ENCODE measurements around the gene NXPH2. TPM values are rescaled to one million over a fixed set of nuclear protein-coding genes. Genes with fewer than 3 reads are reported as not detected.

NXPH2 gene
- total and polyA plus RNA-seq, 11 donors = 0.91 TPM; not detected in 10

DNA sequence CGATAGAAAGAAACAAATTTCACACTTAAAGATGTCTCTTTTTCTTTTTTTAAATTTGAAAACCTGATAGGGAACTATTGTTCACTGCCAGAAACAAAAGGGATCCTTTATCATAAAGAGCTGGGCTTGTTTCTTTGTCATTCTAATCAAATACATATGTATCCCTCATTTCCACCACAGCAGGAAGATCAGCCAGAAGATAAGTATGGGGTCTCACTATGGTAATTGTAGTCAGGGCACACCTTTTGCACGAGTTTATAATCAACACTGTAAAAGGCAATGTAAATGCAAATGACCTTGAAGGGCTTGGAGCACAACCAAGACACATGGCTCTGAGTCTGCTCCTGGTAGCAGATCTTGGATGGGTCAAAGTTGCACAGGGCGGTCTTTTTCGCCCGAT lies 109.5 kb downstream of the NXPH2 start:
- 74 to 80% (median 78%) methylated on average over 5 of the region's 5 CpGs for WGBS, 4 donors
- no peaks in the 10 kb centered on the region for H3K36me3 ChIP-seq
- no peaks in the 10 kb centered on the region for H3K4me1 ChIP-seq
- H3K9me3 ChIP-seq = no peaks in the 10 kb centered on the region
- no peak overlapping the region for H3K4me3 ChIP-seq
- TF ChIP-seq POLR2A (IDR thresholded peaks at IDR 0.05) = no peak
- TF ChIP-seq, protein P1, sequence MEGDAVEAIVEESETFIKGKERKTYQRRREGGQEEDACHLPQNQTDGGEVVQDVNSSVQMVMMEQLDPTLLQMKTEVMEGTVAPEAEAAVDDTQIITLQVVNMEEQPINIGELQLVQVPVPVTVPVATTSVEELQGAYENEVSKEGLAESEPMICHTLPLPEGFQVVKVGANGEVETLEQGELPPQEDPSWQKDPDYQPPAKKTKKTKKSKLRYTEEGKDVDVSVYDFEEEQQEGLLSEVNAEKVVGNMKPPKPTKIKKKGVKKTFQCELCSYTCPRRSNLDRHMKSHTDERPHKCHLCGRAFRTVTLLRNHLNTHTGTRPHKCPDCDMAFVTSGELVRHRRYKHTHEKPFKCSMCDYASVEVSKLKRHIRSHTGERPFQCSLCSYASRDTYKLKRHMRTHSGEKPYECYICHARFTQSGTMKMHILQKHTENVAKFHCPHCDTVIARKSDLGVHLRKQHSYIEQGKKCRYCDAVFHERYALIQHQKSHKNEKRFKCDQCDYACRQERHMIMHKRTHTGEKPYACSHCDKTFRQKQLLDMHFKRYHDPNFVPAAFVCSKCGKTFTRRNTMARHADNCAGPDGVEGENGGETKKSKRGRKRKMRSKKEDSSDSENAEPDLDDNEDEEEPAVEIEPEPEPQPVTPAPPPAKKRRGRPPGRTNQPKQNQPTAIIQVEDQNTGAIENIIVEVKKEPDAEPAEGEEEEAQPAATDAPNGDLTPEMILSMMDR (IDR thresholded peaks at IDR 0.05) = no peak
- H3K27me3 ChIP-seq = no peaks in the 10 kb centered on the region
- intact Hi-C loops (cut with DNase I) = no loop called here
- DNase-seq = no peak
- no peak for ATAC-seq
- H3K27ac ChIP-seq = no peak overlapping the region

DNA sequence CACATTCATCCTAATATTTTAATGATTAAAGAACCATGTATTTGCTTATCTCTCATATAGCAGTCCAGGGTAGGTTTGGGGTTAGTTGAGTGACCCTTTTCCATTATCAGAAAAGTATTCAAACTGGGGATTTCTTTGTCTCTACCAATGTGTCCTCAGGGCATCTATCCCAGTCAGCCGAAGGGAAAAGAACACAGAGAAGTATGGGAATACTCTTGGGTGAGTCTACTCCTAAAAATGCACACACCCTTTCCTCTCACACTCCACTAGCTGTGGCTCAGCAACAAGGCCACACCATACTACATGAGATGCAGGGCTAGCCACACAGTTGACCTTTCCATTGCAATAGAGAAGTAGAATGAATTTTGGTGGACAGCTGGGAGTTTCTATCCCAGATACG lies 114.3 kb downstream of the NXPH2 start:
- no peaks in the 10 kb centered on the region for H3K9me3 ChIP-seq
- no peak for TF ChIP-seq POLR2A (IDR thresholded peaks at IDR 0.05)
- TF ChIP-seq, protein P1 (IDR thresholded peaks at IDR 0.05) = no peak
- H3K27me3 ChIP-seq = no peaks in the 10 kb centered on the region
- H3K4me1 ChIP-seq = no peaks in the 10 kb centered on the region
- no peak overlapping the region for H3K4me3 ChIP-seq
- WGBS, 4 donors = 82 to 90% (median 87%) methylated on average over 2 of the region's 2 CpGs
- H3K27ac ChIP-seq = no peak overlapping the region
- ATAC-seq = no peak
- intact Hi-C loops (cut with DNase I) = no loop called here
- DNase-seq = no peak
- no peaks in the 10 kb centered on the region for H3K36me3 ChIP-seq

DNA sequence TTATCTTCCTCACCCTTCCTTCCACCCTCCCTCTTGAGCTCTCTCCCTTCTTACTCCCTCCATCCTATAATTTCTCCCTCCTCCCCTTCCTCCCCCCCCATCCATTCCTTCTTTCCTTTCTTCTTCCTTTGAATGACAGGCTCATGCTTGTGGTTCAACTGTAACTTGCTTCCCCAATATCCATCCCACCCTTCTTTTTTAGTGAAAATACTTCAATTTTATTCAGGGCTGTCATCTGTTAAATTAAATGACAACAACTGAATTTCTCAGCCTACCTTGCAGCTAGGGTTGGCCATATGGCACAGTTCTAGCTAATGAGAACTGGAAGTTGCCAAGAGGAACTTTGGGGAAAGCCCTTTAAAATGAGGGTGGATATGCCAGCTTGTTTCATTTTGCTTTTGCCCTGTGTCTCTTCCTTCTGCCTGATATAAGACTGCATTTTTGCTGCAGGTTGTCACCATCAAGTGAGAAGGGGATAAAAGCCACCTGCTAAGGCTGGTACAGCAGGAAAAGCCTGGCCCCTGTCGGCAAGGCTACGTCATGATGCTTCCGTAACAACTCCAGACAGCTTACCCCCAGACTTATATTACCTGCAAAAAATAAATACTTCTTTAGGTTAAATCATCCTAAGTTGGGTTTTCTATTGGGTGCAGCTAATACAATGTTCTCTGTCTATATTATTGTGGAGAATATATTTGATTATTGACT lies 121.8 kb downstream of the NXPH2 start:
- Histone ChIP-seq H3K36me3 (no peaks in the 10 kb centered on the region), H3K27me3 (no peaks in the 10 kb centered on the region), H3K27ac (no peak overlapping the region), H3K9me3 (no peaks in the 10 kb centered on the region), H3K4me3 (no peak overlapping the region), H3K4me1 (no peaks in the 10 kb centered on the region)
- WGBS, 4 donors = 76 to 86% (median 84%) methylated on average over 3 of the region's 3 CpGs
- no peak for TF ChIP-seq POLR2A (IDR thresholded peaks at IDR 0.05)
- TF ChIP-seq, protein P1 (IDR thresholded peaks at IDR 0.05) = no peak
- no peak for ATAC-seq
- intact Hi-C loops (cut with DNase I) = no loop called here
- no peak for DNase-seq

DNA sequence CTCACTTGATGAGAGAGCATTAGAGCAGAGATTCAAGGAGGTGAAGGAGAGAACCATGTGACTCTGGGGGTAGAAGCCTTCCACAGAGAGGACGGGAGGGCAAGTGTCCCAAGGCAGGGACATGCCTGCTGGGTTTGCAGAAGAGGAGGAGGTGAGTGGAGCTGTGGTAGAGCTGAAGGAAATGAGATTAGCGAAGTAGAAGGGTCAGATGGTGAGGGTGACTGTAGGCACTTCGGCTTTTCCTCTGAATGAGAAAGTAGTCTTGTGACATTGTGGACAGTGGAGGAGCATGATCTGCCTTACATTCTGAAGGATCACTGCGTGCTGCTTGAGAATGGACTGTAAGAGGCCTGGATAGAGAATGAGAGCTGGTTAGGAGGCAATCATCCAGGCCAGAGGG lies 126.0 kb downstream of the NXPH2 start:
- no peak for ATAC-seq

More for the DNA sequence above, 126.0 kb downstream of the NXPH2 start:
- Histone ChIP-seq H3K4me3 (no peak overlapping the region), H3K27me3 (no peaks in the 10 kb centered on the region), H3K36me3 (no peaks in the 10 kb centered on the region), H3K9me3 (no peaks in the 10 kb centered on the region), H3K4me1 (no peaks in the 10 kb centered on the region), H3K27ac (no peak overlapping the region)
- no peak for TF ChIP-seq POLR2A (IDR thresholded peaks at IDR 0.05)
- TF ChIP-seq, protein P1 (IDR thresholded peaks at IDR 0.05) = no peak
- intact Hi-C loops (cut with DNase I) = no loop called here
- WGBS, 4 donors = 80 to 88% (median 84%) methylated on average over 4 of the region's 4 CpGs
- no peak for DNase-seq

Measured in heart left ventricle (tissue), 16 donors.